ENCODE data around the gene HBG1.

Gene HBG1

GRCh38 chr11:5229356-5229755, 20.3 kb downstream of the HBG1 start:
- TF ChIP-seq CTCF (conservative IDR thresholded peaks at IDR 0.05; ENCODE audit: control insufficient read depth, insufficient read depth, low read depth, low read length), result no peak
- no peak for DNase-seq (ENCODE audit: low read depth)
- no peak overlapping the region for H3K4me3 ChIP-seq (ENCODE audit: control insufficient read depth, low read depth, low read length)

- no peak for DNase-seq (ENCODE audit: low read depth)
- TF ChIP-seq CTCF (conservative IDR thresholded peaks at IDR 0.05; ENCODE audit: control insufficient read depth, insufficient read depth, low read depth, low read length), result no peak
Measured at GRCh38 chr11:5228124-5228523, 21.5 kb downstream of the HBG1 start.

GRCh38 chr11:5227681-5228080, 22.0 kb downstream of the HBG1 start:
- no peak overlapping the region for H3K4me3 ChIP-seq (ENCODE audit: control insufficient read depth, low read depth, low read length)
- TF ChIP-seq CTCF (conservative IDR thresholded peaks at IDR 0.05; ENCODE audit: control insufficient read depth, insufficient read depth, low read depth, low read length), result no peak
- no peak for DNase-seq (ENCODE audit: low read depth)

More at GRCh38 chr11:5228124-5228523, 21.5 kb downstream of the HBG1 start:
- H3K4me3 ChIP-seq (ENCODE audit: control insufficient read depth, low read depth, low read length), result no peak overlapping the region

GRCh38 chr11:5226732-5227310, 22.8 kb downstream of the HBG1 start, which contains the start of gene HBB:
Gene HBB, minus strand, starts transcription at chr11:5227071. Its CDS starts 50 bp downstream, at chr11:5227021.
- no peak for DNase-seq (ENCODE audit: low read depth)
- no peak for TF ChIP-seq CTCF (conservative IDR thresholded peaks at IDR 0.05; ENCODE audit: control insufficient read depth, insufficient read depth, low read depth, low read length)
- H3K4me3 ChIP-seq (ENCODE audit: control insufficient read depth, low read depth, low read length), result no peak within 1 kb of the TSS

GRCh38 chr11:5225480-5225871, 24.2 kb downstream of the HBG1 start:
- DNase-seq (ENCODE audit: low read depth), result no peak
- TF ChIP-seq CTCF (conservative IDR thresholded peaks at IDR 0.05; ENCODE audit: control insufficient read depth, insufficient read depth, low read depth, low read length), result no peak
- H3K4me3 ChIP-seq (ENCODE audit: control insufficient read depth, low read depth, low read length), result no peak overlapping the region

GRCh38 chr11:5224538-5225479, 24.8 kb downstream of the HBG1 start:
- no peak for TF ChIP-seq CTCF (conservative IDR thresholded peaks at IDR 0.05; ENCODE audit: control insufficient read depth, insufficient read depth, low read depth, low read length)
- no peak overlapping the region for H3K4me3 ChIP-seq (ENCODE audit: control insufficient read depth, low read depth, low read length)
- no peak for DNase-seq (ENCODE audit: low read depth)
